HG02678 (cell line): Measurements from ENCODE around the gene TRMO.

Source experiments
- ATAC-seq: cut with Tn5 transposase; IDR thresholded peaks from one replicate; pipeline ENCODE4 v1.9.1; 2021; ENCODE audit warnings: mild to moderate bottlenecking, moderate library complexity; ENCODE audit not compliant: unreplicated experiment

Gene TRMO

DNA sequence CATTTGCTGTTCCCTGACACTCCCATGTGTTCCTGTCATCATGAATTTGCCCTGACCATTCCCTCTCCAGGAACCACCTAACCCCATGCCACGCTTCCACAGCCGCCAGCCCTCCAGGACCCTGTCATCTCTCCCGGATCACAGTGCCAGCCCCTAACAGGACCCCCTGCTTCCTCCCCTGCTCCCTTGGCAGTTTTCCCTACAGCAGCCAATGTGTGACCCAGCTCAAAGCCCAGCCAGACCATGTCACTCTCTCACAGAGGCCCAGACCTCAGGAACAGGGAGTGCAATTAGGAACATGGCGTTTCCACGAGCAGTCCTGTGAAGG lies 61.2 kb downstream of the TRMO start:
- no peak for ATAC-seq

DNA sequence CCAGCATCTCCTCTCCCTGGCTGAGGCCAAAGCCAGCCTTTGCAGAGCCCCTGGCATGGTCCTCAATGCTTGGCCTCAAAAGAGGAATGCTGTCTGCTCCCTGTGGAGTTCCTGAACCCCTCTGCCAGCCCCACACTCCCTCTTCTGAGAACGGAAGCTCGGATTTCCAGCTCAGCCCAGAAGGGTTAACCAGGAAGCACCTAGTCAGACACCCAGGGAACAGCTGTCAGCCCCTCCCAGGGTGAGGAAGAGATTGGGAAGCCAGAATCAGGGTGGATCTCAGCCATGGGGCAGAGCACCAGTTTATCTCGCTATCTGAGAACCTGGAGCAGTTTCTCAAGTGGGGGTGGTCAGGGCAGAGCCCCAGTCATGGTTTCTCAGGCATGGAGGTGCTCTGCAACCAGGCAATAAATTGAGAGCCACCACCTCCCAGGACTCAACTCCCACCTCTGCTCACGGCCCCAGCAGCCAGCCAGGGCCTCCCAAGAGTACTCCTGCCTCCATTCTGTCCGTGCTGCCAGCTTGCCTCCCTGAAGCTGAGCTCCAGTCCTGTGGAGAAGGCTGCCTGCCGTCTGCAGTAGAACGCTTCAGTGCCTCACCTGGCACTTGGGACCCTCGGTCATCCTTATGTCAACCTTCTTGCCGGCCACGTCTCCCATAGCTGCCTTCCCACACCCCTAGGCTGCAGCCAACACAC lies 61.7 kb downstream of the TRMO start:
- ATAC-seq: no peak

GRCh38 chr9:97859346-97859745 lies 63.0 kb downstream of the TRMO start:
- ATAC-seq: no peak

GRCh38 chr9:97858826-97859225 lies 63.5 kb downstream of the TRMO start:
- ATAC-seq: no peak

DNA sequence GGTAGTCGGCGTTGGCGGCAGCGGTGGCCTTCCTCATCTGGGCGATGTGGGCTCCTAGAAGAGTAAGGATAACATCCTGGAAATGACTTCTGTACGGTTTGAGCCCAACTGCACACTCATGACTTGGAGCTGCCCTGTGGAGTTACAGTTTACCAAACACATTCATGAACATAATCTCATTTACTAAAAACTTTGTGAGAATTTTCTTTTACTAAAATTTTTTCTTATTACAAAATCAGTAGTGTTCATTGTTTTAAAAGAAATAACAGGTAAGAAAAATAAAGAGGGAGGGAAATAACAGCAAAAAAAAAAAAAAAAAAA lies 63.9 kb downstream of the TRMO start:
- ATAC-seq: no peak

- ATAC-seq: no peak
Observed at GRCh38 chr9:97857606-97858392, 64.5 kb downstream of the TRMO start.

DNA sequence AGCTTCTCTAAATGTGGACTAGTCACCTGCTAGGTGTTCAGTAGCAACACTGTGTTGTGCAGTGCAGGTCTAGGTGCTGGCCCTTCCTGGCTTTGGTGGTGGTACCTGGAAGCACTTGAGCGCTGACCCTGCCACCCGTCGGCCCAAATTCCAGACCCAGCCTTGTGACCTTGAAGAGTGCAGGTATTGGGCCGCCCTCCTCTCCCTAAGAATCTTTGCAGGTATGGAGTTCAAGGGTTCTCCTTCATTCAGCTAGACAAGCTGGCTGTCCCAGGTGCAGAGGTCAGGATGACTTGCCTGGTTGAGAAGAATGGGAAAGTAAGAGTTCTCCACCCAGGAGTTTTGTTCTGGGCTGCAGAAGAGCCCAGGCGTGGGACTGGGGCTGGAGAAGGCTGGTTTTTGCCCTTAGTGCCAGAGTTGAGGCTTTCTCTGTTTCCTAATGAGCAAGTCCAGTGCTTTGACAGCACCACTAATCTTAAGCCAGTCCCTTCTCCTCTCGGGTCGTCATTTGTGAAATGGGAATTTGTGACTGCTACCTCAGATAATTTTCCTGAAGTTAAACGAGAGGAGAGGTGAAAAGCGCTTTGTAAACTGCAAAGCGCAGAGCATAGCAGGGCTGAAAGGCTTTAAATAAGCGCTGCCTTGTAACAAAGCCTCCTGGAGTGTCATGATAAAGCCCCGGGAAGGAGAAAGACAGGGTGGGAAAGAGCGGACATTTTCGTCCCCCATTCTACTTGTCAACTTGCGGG lies 65.3 kb downstream of the TRMO start:
- ATAC-seq: no peak

DNA sequence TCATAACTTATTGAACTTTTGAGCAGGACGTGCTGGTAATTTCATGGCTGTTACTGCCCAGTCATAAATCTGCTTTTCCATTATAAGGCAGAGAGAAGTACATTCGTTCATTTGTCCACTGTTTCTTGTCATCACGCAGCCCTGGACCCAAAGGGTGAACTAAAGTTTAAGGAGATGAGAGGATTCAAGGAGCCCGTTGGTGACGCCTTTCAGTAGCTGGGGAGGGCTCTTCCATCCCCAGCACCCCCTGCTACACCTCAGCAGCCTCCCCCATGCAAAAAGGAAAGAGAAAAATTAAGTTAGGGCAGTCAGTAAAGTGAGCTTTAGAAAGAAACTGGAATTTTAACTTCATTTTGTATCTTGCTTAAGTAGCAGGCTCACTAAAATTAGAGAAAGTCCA lies 66.4 kb downstream of the TRMO start:
- no peak for ATAC-seq

DNA sequence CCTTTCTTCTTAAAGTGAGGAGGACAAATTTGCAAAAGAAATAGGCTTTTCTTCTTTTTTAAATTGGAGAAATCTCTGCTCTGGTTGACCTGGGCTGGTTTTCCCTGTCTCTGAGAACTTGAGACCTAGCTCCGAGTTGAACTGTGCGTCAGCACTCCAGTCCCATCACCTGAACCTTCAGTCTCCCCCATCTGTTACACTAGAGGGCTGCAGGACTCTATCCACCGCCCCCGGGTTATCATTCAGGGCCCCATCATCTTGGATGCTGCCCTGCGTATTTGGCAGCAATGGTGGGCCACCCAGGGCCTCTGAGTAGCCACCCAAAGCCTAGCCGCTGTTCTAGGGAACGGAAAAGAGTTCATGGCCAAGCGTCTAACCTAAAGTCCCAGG lies 66.8 kb downstream of the TRMO start:
- ATAC-seq: no peak

DNA sequence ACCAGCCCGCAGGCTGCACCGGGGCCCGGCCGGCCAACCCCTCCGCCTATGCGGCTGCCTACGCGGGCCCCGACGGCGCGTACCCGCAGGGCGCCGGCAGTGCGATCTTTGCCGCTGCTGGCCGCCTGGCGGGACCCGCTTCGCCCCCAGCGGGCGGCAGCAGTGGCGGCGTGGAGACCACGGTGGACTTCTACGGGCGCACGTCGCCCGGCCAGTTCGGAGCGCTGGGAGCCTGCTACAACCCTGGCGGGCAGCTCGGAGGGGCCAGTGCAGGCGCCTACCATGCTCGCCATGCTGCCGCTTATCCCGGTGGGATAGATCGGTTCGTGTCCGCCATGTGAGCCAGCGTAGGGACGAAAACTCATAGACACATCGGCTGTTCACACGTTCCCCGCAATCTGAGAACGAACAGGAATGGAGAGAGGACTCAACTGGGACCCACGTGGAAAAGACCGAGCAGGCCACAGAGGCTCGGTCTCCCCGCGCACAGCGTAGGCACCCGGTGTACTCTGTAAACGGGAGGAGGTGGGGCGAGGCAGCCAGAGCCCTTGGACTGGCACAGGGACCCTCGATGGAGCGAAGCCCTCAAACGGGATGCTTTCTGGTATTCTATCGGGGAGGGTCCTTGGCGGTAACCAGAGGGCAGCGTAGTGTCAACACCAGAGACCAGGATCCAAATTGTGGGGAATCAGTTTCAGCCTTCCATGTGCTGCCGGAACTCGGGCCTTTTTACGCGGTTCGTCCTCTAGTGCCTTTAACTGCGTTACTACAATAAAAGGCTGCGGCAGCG lies 67.4 kb downstream of the TRMO start:
- no peak for ATAC-seq
